ENCODE measurements around the gene ARHGEF33. TPM values are rescaled to one million over a fixed set of nuclear protein-coding genes. Genes with fewer than 3 reads are reported as not detected.

The ARHGEF33 gene
- polyA plus RNA-seq, 1 of the 3 experiments (the other 2 are of a cell fraction), result 0.25 TPM

GRCh38 chr2:39017334-39017733 lies 127.7 kb downstream of the ARHGEF33 start:
- POLR2A ChIA-PET, result no interaction called here
- peaks cover 62 to 68% of the 10 kb centered on the region in 2 experiments for H3K36me3 ChIP-seq (replicated peaks in 1 of 2; ENCODE audit: control insufficient read depth in 1 of 2, insufficient read depth in 2 of 2, low read length in 1 of 2)
- no peak for DNase-seq
- H3F3A ChIP-seq (replicated peaks; ENCODE audit: insufficient read depth), result peaks cover 6% of the 10 kb centered on the region
- H3K4me3 ChIP-seq (ENCODE audit: low read depth in 2 of 2, low read length in 1 of 2), result no peak overlapping the region
- no peak for TF ChIP-seq RAD21 (IDR thresholded peaks at IDR 0.05; ENCODE audit: low read length)
- TF ChIP-seq GATA2 (CRISPR knock-in tag; IDR thresholded peaks at IDR 0.05), result no peak
- TF ChIP-seq RCOR1 (IDR thresholded peaks at IDR 0.05; ENCODE audit: low read length), result no peak
- TF ChIP-seq TCF12 (IDR thresholded peaks at IDR 0.05), result no peak
- TF ChIP-seq GABPA (IDR thresholded peaks at IDR 0.05; ENCODE audit: low read depth), result no peak
- TF ChIP-seq, protein P1, sequence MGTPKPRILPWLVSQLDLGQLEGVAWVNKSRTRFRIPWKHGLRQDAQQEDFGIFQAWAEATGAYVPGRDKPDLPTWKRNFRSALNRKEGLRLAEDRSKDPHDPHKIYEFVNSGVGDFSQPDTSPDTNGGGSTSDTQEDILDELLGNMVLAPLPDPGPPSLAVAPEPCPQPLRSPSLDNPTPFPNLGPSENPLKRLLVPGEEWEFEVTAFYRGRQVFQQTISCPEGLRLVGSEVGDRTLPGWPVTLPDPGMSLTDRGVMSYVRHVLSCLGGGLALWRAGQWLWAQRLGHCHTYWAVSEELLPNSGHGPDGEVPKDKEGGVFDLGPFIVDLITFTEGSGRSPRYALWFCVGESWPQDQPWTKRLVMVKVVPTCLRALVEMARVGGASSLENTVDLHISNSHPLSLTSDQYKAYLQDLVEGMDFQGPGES (IDR thresholded peaks at IDR 0.05; ENCODE audit: low read depth, low read length), result no peak
- no peak for TF ChIP-seq USF1 (IDR thresholded peaks at IDR 0.05; ENCODE audit: borderline replicate concordance, low read depth)
- no peak for TF ChIP-seq MXI1 (IDR thresholded peaks at IDR 0.05; ENCODE audit: low read depth, low read length)
- TF ChIP-seq, protein P2, sequence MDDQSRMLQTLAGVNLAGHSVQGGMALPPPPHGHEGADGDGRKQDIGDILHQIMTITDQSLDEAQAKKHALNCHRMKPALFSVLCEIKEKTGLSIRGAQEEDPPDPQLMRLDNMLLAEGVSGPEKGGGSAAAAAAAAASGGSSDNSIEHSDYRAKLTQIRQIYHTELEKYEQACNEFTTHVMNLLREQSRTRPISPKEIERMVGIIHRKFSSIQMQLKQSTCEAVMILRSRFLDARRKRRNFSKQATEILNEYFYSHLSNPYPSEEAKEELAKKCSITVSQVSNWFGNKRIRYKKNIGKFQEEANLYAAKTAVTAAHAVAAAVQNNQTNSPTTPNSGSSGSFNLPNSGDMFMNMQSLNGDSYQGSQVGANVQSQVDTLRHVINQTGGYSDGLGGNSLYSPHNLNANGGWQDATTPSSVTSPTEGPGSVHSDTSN (IDR thresholded peaks at IDR 0.05), result no peak
- no peak for TF ChIP-seq NFIC (IDR thresholded peaks at IDR 0.05; ENCODE audit: borderline replicate concordance)
- no peak for TF ChIP-seq CHD2 (IDR thresholded peaks at IDR 0.05; ENCODE audit: low read length, partially characterized antibody)
- TF ChIP-seq NRF1 (IDR thresholded peaks at IDR 0.05; ENCODE audit: low read depth, low read length), result no peak
- TF ChIP-seq RXRA (IDR thresholded peaks at IDR 0.05; ENCODE audit: borderline replicate concordance, low read depth), result no peak
- TF ChIP-seq, protein P3, sequence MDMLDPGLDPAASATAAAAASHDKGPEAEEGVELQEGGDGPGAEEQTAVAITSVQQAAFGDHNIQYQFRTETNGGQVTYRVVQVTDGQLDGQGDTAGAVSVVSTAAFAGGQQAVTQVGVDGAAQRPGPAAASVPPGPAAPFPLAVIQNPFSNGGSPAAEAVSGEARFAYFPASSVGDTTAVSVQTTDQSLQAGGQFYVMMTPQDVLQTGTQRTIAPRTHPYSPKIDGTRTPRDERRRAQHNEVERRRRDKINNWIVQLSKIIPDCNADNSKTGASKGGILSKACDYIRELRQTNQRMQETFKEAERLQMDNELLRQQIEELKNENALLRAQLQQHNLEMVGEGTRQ (IDR thresholded peaks at IDR 0.05; ENCODE audit: borderline replicate concordance, low read depth, low read length), result no peak
- no peak for TF ChIP-seq ZBTB33 (IDR thresholded peaks at IDR 0.05; ENCODE audit: borderline replicate concordance, low read depth)
- no peak for TF ChIP-seq REST (IDR thresholded peaks at IDR 0.05; ENCODE audit: low read depth, low read length)
- H3K9me2 ChIP-seq, result no peaks in the 10 kb centered on the region
- H2AFZ ChIP-seq (ENCODE audit: low read depth), result no peak overlapping the region
- no peak overlapping the region for H3K9ac ChIP-seq
- no peak overlapping the region for H3K27ac ChIP-seq (ENCODE audit: low read depth in 2 of 2, low read length in 1 of 2)
- H4K20me1 ChIP-seq (ENCODE audit: insufficient read depth), result no peaks in the 10 kb centered on the region
- H3K27me3 ChIP-seq (ENCODE audit: insufficient read depth), result no peaks in the 10 kb centered on the region
- H3K4me1 ChIP-seq (ENCODE audit: control insufficient read depth in 1 of 2, insufficient read depth in 2 of 2, low read depth in 1 of 2, low read length in 1 of 2), result no peaks in the 10 kb centered on the region; a peak in 2 of 4 replicates
- H3K4me2 ChIP-seq, result no peak overlapping the region
- H3K9me3 ChIP-seq, result no peaks in the 10 kb centered on the region
- CTCF ChIA-PET, result interaction anchor here (0.9 to 1.5 kb wide), 4 partner anchors 9 to 42 kb away, joined by 3 to 5 read pairs (median 4); no protein-coding TSS in a partner anchor
- H3K79me2 ChIP-seq (ENCODE audit: insufficient read depth), result 0 out of 2 replicates have a peak, but pooled peaks cover 3% of the 10 kb centered on the region

All from SK-N-SH (cell line).